ENCODE data around the gene TBCC. TPM values are rescaled to one million over a fixed set of nuclear protein-coding genes. Genes with fewer than 3 reads are reported as not detected.

The TBCC gene
- total and polyA plus RNA-seq, 10 of the 15 experiments (the other 5 are each of a cell fraction or from before 2014, with no cell fraction given) = 2.5 to 41.9 (median 20.3) TPM

DNA sequence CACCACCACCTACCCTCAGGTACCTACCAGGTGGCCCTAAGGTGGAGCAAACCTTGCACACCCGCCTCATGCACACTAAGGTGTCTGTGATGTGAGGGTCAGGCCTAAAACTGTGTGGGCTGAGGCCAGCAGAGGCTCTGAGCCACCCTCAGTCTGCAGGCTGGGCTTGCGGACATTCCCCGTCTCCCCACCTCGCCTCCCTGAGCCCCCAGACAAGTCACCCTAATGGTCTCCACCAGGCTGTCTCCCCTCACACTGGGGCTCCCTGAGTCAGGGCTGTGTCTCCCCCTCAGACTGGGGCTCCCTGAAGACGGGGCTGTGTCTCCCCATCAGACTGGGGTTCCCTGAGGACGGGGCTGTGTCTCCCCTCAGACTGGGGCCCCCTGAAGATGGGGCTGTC is 36.0 kb downstream of the TBCC start:
- no peak overlapping the region for H3K4me2 ChIP-seq (ENCODE audit: control insufficient read depth, insufficient read depth)
- ChIA-PET CTCF (interaction anchor here (1.5 kb wide), 1 partner anchor 46 kb away, joined by 3 read pairs; no protein-coding TSS in a partner anchor), SMC1A (ENCODE audit: uncharacterized antibody, unreplicated experiment) (no interaction called here), RAD21 (ENCODE audit: unreplicated experiment) (no interaction called here), POLR2A (no interaction called here)
- H3K27ac ChIP-seq (ENCODE audit: control insufficient read depth, insufficient read depth) = no peak overlapping the region
- 32% methylated on average over 6 of the region's 6 CpGs for WGBS (ENCODE audit: insufficient coverage, insufficient replicate concordance, low lambda C conversion rate, missing lambda C conversion rate)
- no peaks in the 10 kb centered on the region for H3K79me2 ChIP-seq (ENCODE audit: control insufficient read depth, insufficient read depth, low read length)
- H3K4me1 ChIP-seq (ENCODE audit: control insufficient read depth, insufficient read depth, low read length) = no peaks in the 10 kb centered on the region
- no peaks in the 10 kb centered on the region; a peak in 1 of 4 replicates for H3K27me3 ChIP-seq (replicated peaks in 1 of 2; ENCODE audit: control insufficient read depth in 2 of 2, insufficient read depth in 2 of 2, low read length in 1 of 2)
- ATAC-seq (no peak), FAIRE-seq (no peak), DNase-seq (ENCODE audit: low read depth, low spot score) (no peak)
- TF ChIP-seq TCF7 (IDR thresholded peaks at IDR 0.05; ENCODE audit: borderline replicate concordance) (no peak), SPI1 (IDR thresholded peaks at IDR 0.05; ENCODE audit: borderline replicate concordance, insufficient read depth, low read depth, low read length) (no peak), ETV6 (conservative IDR thresholded peaks at IDR 0.05 in 1 of 2, IDR thresholded peaks at IDR 0.05 in 1 of 2; ENCODE audit: borderline replicate concordance in 1 of 2, low read depth in 1 of 2) (no peak), BCL11A (IDR thresholded peaks at IDR 0.05; ENCODE audit: low read depth, low read length) (no peak), ZNF592 (IDR thresholded peaks at IDR 0.05) (no peak)
- TF ChIP-seq, protein P1, sequence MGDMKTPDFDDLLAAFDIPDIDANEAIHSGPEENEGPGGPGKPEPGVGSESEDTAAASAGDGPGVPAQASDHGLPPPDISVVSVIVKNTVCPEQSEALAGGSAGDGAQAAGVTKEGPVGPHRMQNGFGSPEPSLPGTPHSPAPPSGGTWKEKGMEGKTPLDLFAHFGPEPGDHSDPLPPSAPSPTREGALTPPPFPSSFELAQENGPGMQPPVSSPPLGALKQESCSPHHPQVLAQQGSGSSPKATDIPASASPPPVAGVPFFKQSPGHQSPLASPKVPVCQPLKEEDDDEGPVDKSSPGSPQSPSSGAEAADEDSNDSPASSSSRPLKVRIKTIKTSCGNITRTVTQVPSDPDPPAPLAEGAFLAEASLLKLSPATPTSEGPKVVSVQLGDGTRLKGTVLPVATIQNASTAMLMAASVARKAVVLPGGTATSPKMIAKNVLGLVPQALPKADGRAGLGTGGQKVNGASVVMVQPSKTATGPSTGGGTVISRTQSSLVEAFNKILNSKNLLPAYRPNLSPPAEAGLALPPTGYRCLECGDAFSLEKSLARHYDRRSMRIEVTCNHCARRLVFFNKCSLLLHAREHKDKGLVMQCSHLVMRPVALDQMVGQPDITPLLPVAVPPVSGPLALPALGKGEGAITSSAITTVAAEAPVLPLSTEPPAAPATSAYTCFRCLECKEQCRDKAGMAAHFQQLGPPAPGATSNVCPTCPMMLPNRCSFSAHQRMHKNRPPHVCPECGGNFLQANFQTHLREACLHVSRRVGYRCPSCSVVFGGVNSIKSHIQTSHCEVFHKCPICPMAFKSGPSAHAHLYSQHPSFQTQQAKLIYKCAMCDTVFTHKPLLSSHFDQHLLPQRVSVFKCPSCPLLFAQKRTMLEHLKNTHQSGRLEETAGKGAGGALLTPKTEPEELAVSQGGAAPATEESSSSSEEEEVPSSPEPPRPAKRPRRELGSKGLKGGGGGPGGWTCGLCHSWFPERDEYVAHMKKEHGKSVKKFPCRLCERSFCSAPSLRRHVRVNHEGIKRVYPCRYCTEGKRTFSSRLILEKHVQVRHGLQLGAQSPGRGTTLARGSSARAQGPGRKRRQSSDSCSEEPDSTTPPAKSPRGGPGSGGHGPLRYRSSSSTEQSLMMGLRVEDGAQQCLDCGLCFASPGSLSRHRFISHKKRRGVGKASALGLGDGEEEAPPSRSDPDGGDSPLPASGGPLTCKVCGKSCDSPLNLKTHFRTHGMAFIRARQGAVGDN (IDR thresholded peaks at IDR 0.05) = no peak
- TF ChIP-seq, protein P2, sequence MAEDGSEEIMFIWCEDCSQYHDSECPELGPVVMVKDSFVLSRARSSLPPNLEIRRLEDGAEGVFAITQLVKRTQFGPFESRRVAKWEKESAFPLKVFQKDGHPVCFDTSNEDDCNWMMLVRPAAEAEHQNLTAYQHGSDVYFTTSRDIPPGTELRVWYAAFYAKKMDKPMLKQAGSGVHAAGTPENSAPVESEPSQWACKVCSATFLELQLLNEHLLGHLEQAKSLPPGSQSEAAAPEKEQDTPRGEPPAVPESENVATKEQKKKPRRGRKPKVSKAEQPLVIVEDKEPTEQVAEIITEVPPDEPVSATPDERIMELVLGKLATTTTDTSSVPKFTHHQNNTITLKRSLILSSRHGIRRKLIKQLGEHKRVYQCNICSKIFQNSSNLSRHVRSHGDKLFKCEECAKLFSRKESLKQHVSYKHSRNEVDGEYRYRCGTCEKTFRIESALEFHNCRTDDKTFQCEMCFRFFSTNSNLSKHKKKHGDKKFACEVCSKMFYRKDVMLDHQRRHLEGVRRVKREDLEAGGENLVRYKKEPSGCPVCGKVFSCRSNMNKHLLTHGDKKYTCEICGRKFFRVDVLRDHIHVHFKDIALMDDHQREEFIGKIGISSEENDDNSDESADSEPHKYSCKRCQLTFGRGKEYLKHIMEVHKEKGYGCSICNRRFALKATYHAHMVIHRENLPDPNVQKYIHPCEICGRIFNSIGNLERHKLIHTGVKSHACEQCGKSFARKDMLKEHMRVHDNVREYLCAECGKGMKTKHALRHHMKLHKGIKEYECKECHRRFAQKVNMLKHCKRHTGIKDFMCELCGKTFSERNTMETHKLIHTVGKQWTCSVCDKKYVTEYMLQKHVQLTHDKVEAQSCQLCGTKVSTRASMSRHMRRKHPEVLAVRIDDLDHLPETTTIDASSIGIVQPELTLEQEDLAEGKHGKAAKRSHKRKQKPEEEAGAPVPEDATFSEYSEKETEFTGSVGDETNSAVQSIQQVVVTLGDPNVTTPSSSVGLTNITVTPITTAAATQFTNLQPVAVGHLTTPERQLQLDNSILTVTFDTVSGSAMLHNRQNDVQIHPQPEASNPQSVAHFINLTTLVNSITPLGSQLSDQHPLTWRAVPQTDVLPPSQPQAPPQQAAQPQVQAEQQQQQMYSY (CRISPR knock-in tag; IDR thresholded peaks at IDR 0.05) = no peak
- BruUV-seq (replicated peaks) = no TSS peak
- no peak overlapping the region for H2AFZ ChIP-seq (ENCODE audit: control insufficient read depth, low read depth, low read length)
- in situ Hi-C loops (cut with MboI) = no loop called here
- no peak overlapping the region for H3K9ac ChIP-seq (ENCODE audit: control insufficient read depth, insufficient read depth, low read length)
- H3K9me3 ChIP-seq (replicated peaks; ENCODE audit: control insufficient read depth, insufficient read depth, low read length) = peaks cover 4% of the 10 kb centered on the region; the same call in 1 of the 3 replicates
- no peaks in the 10 kb centered on the region for H4K20me1 ChIP-seq (ENCODE audit: control insufficient read depth, insufficient read depth)
- intact Hi-C loops (cut with micrococcal nuclease; ENCODE audit: unreplicated experiment) = no loop called here
- no peak overlapping the region for H3K4me3 ChIP-seq
- H3K36me3 ChIP-seq (ENCODE audit: control insufficient read depth in 2 of 2, insufficient read depth in 2 of 2, low read length in 1 of 2) = no peaks in the 10 kb centered on the region
